H9 (cell line): Measurements from ENCODE around the gene TRIM2. TPM values are rescaled to one million over a fixed set of nuclear protein-coding genes. Genes with fewer than 3 reads are reported as not detected.

ENCODE experiments used
- DNase-seq: peaks from one replicate; pipeline ENCODE4 v3.0.0-alpha.2; 2017
- H2AFZ ChIP-seq: one replicate; pipeline ENCODE4 v1.6.1; 2013; ENCODE audit warnings: mild to moderate bottlenecking, low read length, control low read depth, moderate library complexity
- H2AK5ac ChIP-seq: 2 replicates; pipeline ENCODE4 v1.6.1; 2013; ENCODE audit warnings: low read length, control low read depth, mixed read lengths; ENCODE audit not compliant: insufficient read length
- H2BK120ac ChIP-seq: one replicate; pipeline ENCODE4 v1.6.1; 2013; ENCODE audit warnings: low read depth, mild to moderate bottlenecking, low read length, control low read depth, inconsistent platforms; ENCODE audit not compliant: poor library complexity, severe bottlenecking
- H2BK12ac ChIP-seq: 2 replicates; pipeline ENCODE4 v1.6.1; 2013; ENCODE audit warnings: low read length, control low read depth, mixed read lengths, low read depth; ENCODE audit not compliant: insufficient read length
- H2BK15ac ChIP-seq: 2 replicates; pipeline ENCODE4 v1.6.1; 2013; ENCODE audit warnings: low read depth, low read length, control low read depth
- H2BK20ac ChIP-seq: one replicate; pipeline ENCODE4 v1.6.1; 2013; ENCODE audit warnings: low read depth, mild to moderate bottlenecking, low read length, control low read depth, inconsistent platforms; ENCODE audit not compliant: poor library complexity, severe bottlenecking
- H2BK5ac ChIP-seq: 2 replicates; pipeline ENCODE4 v1.6.1; 2013; ENCODE audit warnings: low read length, control low read depth, mixed read lengths; ENCODE audit not compliant: insufficient read length
- H3K14ac ChIP-seq: 2 replicates; pipeline ENCODE4 v1.6.1; 2013; ENCODE audit warnings: low read length, control low read depth; ENCODE audit not compliant: insufficient read depth
- H3K18ac ChIP-seq: 2 replicates; pipeline ENCODE4 v1.6.1; 2013; ENCODE audit warnings: low read depth, mild to moderate bottlenecking, mixed read lengths, low read length, control low read depth; ENCODE audit not compliant: insufficient read length
- H3K23ac ChIP-seq: 2 replicates; pipeline ENCODE4 v1.6.1; 2013; ENCODE audit warnings: low read length, control low read depth, mixed read lengths, low read depth; ENCODE audit not compliant: insufficient read length
- H3K23me2 ChIP-seq: 2 replicates; pipeline ENCODE4 v1.6.1; 2013; ENCODE audit warnings: low read depth, mild to moderate bottlenecking, mixed read lengths, low read length, control low read depth; ENCODE audit not compliant: insufficient read length, poor library complexity, severe bottlenecking
- H3K27ac ChIP-seq: 2 replicates; pipeline ENCODE4 v1.5.1; 2013; ENCODE audit warnings: low read length, control low read depth, mixed read lengths, low read depth; ENCODE audit not compliant: insufficient read length
- H3K27me3 ChIP-seq: 2 replicates; pipeline ENCODE4 v1.6.1; 2013; ENCODE audit warnings: low read length, control low read depth, inconsistent platforms; ENCODE audit not compliant: insufficient read depth
- H3K4ac ChIP-seq: 2 replicates; pipeline ENCODE4 v1.6.1; 2013; ENCODE audit warnings: low read depth, mild to moderate bottlenecking, control low read depth, inconsistent platforms, low read length, moderate library complexity
- H3K4me1 ChIP-seq: 2 replicates; pipeline ENCODE4 v1.6.1; 2013; ENCODE audit warnings: low read length, control low read depth, inconsistent platforms; ENCODE audit not compliant: insufficient read depth
- H3K4me2 ChIP-seq: 2 replicates; pipeline ENCODE4 v1.6.1; 2013; ENCODE audit warnings: low read length, control low read depth, mixed read lengths; ENCODE audit not compliant: insufficient read length, insufficient read depth
- H3K56ac ChIP-seq: 2 replicates; pipeline ENCODE4 v1.6.1; 2013; ENCODE audit warnings: low read depth, mild to moderate bottlenecking, mixed read lengths, low read length, control low read depth; ENCODE audit not compliant: insufficient read length
- H3K79me1 ChIP-seq: 2 replicates; pipeline ENCODE4 v1.6.1; 2013; ENCODE audit warnings: low read depth, mild to moderate bottlenecking, moderate library complexity, low read length, control low read depth, inconsistent platforms; ENCODE audit not compliant: insufficient read depth, poor library complexity, severe bottlenecking
- H3K79me2 ChIP-seq: 2 replicates; pipeline ENCODE4 v1.6.1; 2013; ENCODE audit warnings: low read length, control low read depth, inconsistent platforms; ENCODE audit not compliant: insufficient read depth
- H3K9ac ChIP-seq: 2 replicates; pipeline ENCODE4 v1.6.1; 2013; ENCODE audit warnings: low read length, control low read depth, mixed read lengths; ENCODE audit not compliant: insufficient read length; ENCODE audit errors: extremely low read depth
- H3K9me3 ChIP-seq: one replicate; pipeline ENCODE4 v1.6.1; 2013; ENCODE audit warnings: low read depth, low read length, inconsistent platforms; ENCODE audit not compliant: control insufficient read depth
- H3T11ph ChIP-seq: one replicate; pipeline ENCODE4 v1.6.1; 2013; ENCODE audit warnings: mild to moderate bottlenecking, low read length, control low read depth, inconsistent platforms
- H4K20me1 ChIP-seq: one replicate; pipeline ENCODE4 v1.6.1; 2013; ENCODE audit not compliant: control insufficient read depth, insufficient read length, insufficient read depth
- H4K5ac ChIP-seq: 2 replicates; pipeline ENCODE4 v1.6.1; 2013; ENCODE audit warnings: low read depth, mild to moderate bottlenecking, mixed read lengths, low read length, control low read depth; ENCODE audit not compliant: insufficient read length
- H4K8ac ChIP-seq: replicated peaks from 2 replicates; pipeline ENCODE4 v1.6.1; 2013; ENCODE audit warnings: low read length, control low read depth, mixed read lengths, low read depth; ENCODE audit not compliant: insufficient read length
- H4K91ac ChIP-seq: 2 replicates; pipeline ENCODE4 v1.6.1; 2013; ENCODE audit warnings: low read depth, mild to moderate bottlenecking, moderate library complexity, mixed read lengths, low read length, control low read depth; ENCODE audit not compliant: insufficient read length
- H3K27ac Mint-ChIP-seq, 3 experiments: 2 replicates in 2 of 3; 3 replicates in 1 of 3; pipeline ENCODE4 v1.8.0; 2020 to 2021; ENCODE audit warnings: mixed read lengths in 3 of 3, mild to moderate bottlenecking in 1 of 3, moderate library complexity in 1 of 3
- H3K27me3 Mint-ChIP-seq: 2 replicates; pipeline ENCODE4 v1.8.0; 2021; ENCODE audit warnings: low read depth, mild to moderate bottlenecking, moderate library complexity, mixed read lengths
- H3K36me3 Mint-ChIP-seq, 3 experiments: 2 replicates in 2 of 3; 3 replicates in 1 of 3; pipeline ENCODE4 v1.8.0; 2020 to 2021; ENCODE audit warnings: low read depth in 3 of 3, mixed read lengths in 3 of 3; ENCODE audit not compliant: insufficient read depth in 1 of 3
- H3K4me1 Mint-ChIP-seq, 2 experiments: 2 replicates each; pipeline ENCODE4 v1.8.0; 2020; ENCODE audit warnings: mixed read lengths in 2 of 2
- H3K4me3 Mint-ChIP-seq, 2 experiments: 2 replicates in 1 of 2; 3 replicates in 1 of 2; pipeline ENCODE4 v1.8.0; 2020 to 2021; ENCODE audit warnings: mild to moderate bottlenecking in 2 of 2, mixed read lengths in 2 of 2, moderate library complexity in 1 of 2
- H3K9me3 Mint-ChIP-seq, 2 experiments: 2 replicates in 1 of 2; 3 replicates in 1 of 2; pipeline ENCODE4 v1.8.0; 2020; ENCODE audit warnings: mild to moderate bottlenecking in 2 of 2, mixed read lengths in 2 of 2, moderate library complexity in 1 of 2
- CTCF ChIP-seq: fragments of 200-600 bp; sonication (generic); conservative IDR thresholded peaks from 3 replicates; pipeline ENCODE4 v1.8.0; 2021; ENCODE audit warnings: antibody characterized with exemption, mild to moderate bottlenecking
- total RNA-seq: library from RNA; stranded (reverse); gene quantifications from 2 replicates; pipeline ENCODE4 v1.2.1, GENCODE V29; 2021

TRIM2 gene
- total RNA-seq, 1 experiment from 2014 or later = 28.9 TPM

DNA sequence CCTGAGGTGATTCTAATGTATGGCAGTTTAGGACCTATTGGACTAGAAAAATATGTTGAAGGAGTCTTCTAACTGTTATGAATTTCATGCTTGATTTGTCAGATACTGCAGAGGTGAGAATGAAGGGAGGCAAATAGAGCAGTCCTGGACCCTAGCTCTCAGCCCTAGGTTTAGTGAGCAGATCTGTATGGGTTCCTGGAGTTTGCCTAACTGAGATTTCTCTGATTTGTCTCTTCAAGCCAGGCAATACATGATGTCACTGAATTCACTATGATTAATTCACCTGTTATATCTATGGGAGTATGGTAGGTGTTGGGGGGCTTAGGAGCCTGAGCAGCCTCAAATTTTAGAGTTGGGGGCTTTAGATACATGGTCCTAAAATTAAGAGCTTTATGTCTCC lies 142.9 kb downstream of the TRIM2 start:
- Mint-ChIP-seq H3K4me3 (no peak overlapping the region), H3K9me3 (no peaks in the 10 kb centered on the region), H3K36me3 (peaks cover 3 to 5% (median 3%) of the 10 kb centered on the region in 3 experiments; a peak in 4 of 7 replicates), H3K27me3 (peaks cover 3% of the 10 kb centered on the region; the same call in 1 of the 2 replicates), H3K4me1 (peaks cover 29 to 37% of the 10 kb centered on the region in 2 experiments), H3K27ac (peak overlapping the region in 1 of 3 experiments; percentile 0; a peak in 2 of 7 replicates)
- Histone ChIP-seq H3K27me3 (no peaks in the 10 kb centered on the region), H3T11ph (no peak overlapping the region), H2BK20ac (no peak overlapping the region), H3K79me1 (peaks cover 5% of the 10 kb centered on the region), H3K79me2 (peaks cover 10% of the 10 kb centered on the region; the same call in 1 of the 2 replicates), H3K4ac (no peak overlapping the region), H3K23me2 (peaks cover 10% of the 10 kb centered on the region), H2BK15ac (no peak overlapping the region), H3K9me3 (no peaks in the 10 kb centered on the region), H2BK120ac (no peak overlapping the region), H2BK5ac (no peak overlapping the region), H3K4me2 (no peak overlapping the region), H3K56ac (no peak overlapping the region), H2BK12ac (no peak overlapping the region), H4K8ac (no peak overlapping the region), H3K4me1 (peaks cover 2% of the 10 kb centered on the region; the same call in 1 of the 2 replicates), H2AK5ac (no peak overlapping the region), H2AFZ (no peak overlapping the region), H3K23ac (no peak overlapping the region), H4K5ac (no peak overlapping the region), H3K27ac (no peak overlapping the region), H3K18ac (no peak overlapping the region), H3K14ac (no peak overlapping the region), H4K91ac (no peak overlapping the region), H3K9ac (no peak overlapping the region), H4K20me1 (no peaks in the 10 kb centered on the region)
- no peak for TF ChIP-seq CTCF
- no peak for DNase-seq
